ENCODE results near the gene KIF26B.

Gene KIF26B

DNA sequence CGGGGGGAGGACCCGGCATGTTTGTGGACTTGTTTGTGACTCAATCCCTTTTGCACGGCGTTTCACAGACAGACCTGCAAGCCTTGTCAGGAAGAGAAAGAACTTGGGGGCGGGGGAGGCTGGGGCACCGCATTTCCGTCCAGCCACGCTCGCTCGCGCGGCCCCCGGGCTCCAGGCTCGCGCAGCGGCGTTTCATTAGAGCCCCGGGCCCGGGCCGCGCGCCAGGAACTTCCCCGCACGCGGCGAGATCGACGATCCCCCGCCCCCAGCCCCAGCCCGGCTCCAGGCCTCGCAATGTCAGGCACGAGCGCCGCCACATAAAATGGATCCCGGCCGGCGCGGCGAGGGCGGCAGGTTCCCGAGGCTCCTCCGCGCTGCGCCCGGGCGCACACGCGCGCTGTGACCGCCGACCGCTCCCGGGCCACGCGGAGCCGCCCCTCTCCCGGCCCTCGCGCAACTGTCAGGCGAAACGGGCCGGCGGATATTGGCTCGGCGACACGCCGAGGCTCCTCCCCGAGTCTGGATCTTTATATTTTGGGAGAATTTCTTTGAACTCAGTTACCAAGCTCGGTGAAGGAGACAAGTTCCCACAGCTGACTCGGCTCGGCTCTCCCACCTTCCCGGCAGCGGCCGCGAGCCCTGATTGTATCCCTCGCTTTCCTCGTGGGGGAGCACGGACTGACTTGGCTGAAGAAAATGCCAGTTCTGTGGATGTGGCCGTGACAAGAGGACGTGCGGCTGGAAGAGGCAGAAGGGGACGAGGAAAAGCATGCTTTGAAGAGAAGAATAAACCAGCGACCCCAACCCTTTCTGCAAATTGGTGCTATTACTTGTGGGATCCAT, at the start of gene KIF26B:
Gene KIF26B (plus strand): TSS at position 557 of the 843 bp plus-strand sequence. CDS start 440 bp downstream, outside the sequence.
- Histone ChIP-seq H3K9me3 (ENCODE audit: control insufficient read depth, low read length) (peaks cover 23% of the 10 kb centered on the region), H3K4me3 (ENCODE audit: low read length) (peak within 1 kb of the TSS; percentile 83), H3K9ac (ENCODE audit: low read length) (peak within 1 kb of the TSS; percentile 77), H3K27me3 (replicated peaks; ENCODE audit: control insufficient read depth, insufficient read depth, low read length) (peaks cover 11% of the 10 kb centered on the region), H3K36me3 (ENCODE audit: control insufficient read depth, insufficient read depth, low read length, severe bottlenecking) (no peaks in the 10 kb centered on the region), H3K4me1 (ENCODE audit: control insufficient read depth, insufficient read depth, low read length) (peaks cover 17% of the 10 kb centered on the region)
- peak; percentile 82 for DNase-seq (ENCODE audit: low read depth)

GRCh38 chr1:245105042-245105441, 49.7 kb upstream of the KIF26B start:
- Histone ChIP-seq H3K36me3 (ENCODE audit: control insufficient read depth, insufficient read depth, low read length, severe bottlenecking) (no peaks in the 10 kb centered on the region), H3K4me3 (ENCODE audit: low read length) (no peak overlapping the region), H3K9me3 (ENCODE audit: control insufficient read depth, low read length) (no peaks in the 10 kb centered on the region), H3K9ac (ENCODE audit: low read length) (no peak overlapping the region), H3K4me1 (ENCODE audit: control insufficient read depth, insufficient read depth, low read length) (no peaks in the 10 kb centered on the region), H3K27me3 (replicated peaks; ENCODE audit: control insufficient read depth, insufficient read depth, low read length) (no peaks in the 10 kb centered on the region)
- no peak for DNase-seq (ENCODE audit: low read depth)

DNA sequence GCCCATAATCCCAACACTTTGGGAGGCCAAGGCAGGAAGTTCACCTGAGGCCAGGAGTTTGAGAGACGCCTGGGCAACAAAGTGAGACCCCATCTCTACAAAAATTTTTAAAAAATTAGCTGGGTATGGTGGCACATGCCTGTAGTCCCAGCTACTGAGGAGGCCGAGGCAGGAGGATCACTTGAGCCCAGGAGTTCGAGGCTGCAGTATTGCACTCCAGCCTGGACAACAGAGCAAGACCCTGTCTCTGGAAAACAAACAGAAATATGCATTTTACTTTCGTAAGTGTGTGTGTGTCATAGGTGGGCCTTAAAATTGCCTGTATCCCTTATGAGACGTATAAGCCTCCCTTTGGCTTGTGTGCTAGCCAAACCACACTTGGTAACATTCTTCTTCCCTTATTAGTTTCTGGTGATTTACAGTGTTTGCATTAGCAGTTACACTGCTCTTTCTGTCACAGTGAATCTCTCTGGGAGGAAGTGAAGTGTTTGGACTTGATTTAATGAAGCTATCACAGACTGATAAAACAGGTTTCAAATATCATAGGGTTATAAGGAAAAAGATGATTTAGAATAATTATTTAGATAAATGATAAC, 48.9 kb upstream of the KIF26B start:
- no peak for DNase-seq (ENCODE audit: low read depth)
- Histone ChIP-seq H3K27me3 (replicated peaks; ENCODE audit: control insufficient read depth, insufficient read depth, low read length) (no peaks in the 10 kb centered on the region), H3K4me1 (ENCODE audit: control insufficient read depth, insufficient read depth, low read length) (no peaks in the 10 kb centered on the region), H3K9ac (ENCODE audit: low read length) (no peak overlapping the region), H3K36me3 (ENCODE audit: control insufficient read depth, insufficient read depth, low read length, severe bottlenecking) (no peaks in the 10 kb centered on the region), H3K4me3 (ENCODE audit: low read length) (no peak overlapping the region), H3K9me3 (ENCODE audit: control insufficient read depth, low read length) (no peaks in the 10 kb centered on the region)

DNA sequence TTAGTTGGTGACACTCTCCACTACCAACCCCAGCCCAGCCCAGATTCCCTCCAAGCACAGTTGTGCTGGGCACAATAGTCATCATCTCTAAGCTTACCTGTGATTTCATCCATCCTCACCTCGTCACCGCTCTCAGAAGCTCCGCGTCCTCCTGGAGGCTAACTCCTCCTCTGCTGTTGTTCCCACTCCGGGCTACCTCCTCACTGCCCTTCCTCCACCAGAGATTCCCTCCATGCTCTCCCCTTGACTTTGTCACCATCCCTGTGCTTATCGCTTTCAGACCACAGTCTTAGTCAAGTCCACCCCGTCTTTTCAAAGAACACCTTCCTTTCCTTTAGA, 47.0 kb upstream of the KIF26B start:
- Histone ChIP-seq H3K4me1 (ENCODE audit: control insufficient read depth, insufficient read depth, low read length) (no peaks in the 10 kb centered on the region), H3K27me3 (replicated peaks; ENCODE audit: control insufficient read depth, insufficient read depth, low read length) (no peaks in the 10 kb centered on the region), H3K9ac (ENCODE audit: low read length) (no peak overlapping the region), H3K9me3 (ENCODE audit: control insufficient read depth, low read length) (no peaks in the 10 kb centered on the region), H3K36me3 (ENCODE audit: control insufficient read depth, insufficient read depth, low read length, severe bottlenecking) (no peaks in the 10 kb centered on the region), H3K4me3 (ENCODE audit: low read length) (no peak overlapping the region)
- DNase-seq (ENCODE audit: low read depth): no peak

GRCh38 chr1:245108246-245108645, 46.5 kb upstream of the KIF26B start:
- H3K9me3 ChIP-seq (ENCODE audit: control insufficient read depth, low read length): no peaks in the 10 kb centered on the region
- DNase-seq (ENCODE audit: low read depth): no peak

GRCh38 chr1:245108909-245109308, 45.9 kb upstream of the KIF26B start:
- H3K4me3 ChIP-seq (ENCODE audit: low read length): no peak overlapping the region
- no peak for DNase-seq (ENCODE audit: low read depth)
- H3K9me3 ChIP-seq (ENCODE audit: control insufficient read depth, low read length): no peaks in the 10 kb centered on the region
- H3K36me3 ChIP-seq (ENCODE audit: control insufficient read depth, insufficient read depth, low read length, severe bottlenecking): no peaks in the 10 kb centered on the region
- no peak overlapping the region for H3K9ac ChIP-seq (ENCODE audit: low read length)
- no peaks in the 10 kb centered on the region for H3K27me3 ChIP-seq (replicated peaks; ENCODE audit: control insufficient read depth, insufficient read depth, low read length)
- no peaks in the 10 kb centered on the region for H3K4me1 ChIP-seq (ENCODE audit: control insufficient read depth, insufficient read depth, low read length)

More at GRCh38 chr1:245108246-245108645, 46.5 kb upstream of the KIF26B start:
- Histone ChIP-seq H3K4me3 (ENCODE audit: low read length) (no peak overlapping the region), H3K4me1 (ENCODE audit: control insufficient read depth, insufficient read depth, low read length) (no peaks in the 10 kb centered on the region), H3K27me3 (replicated peaks; ENCODE audit: control insufficient read depth, insufficient read depth, low read length) (no peaks in the 10 kb centered on the region), H3K36me3 (ENCODE audit: control insufficient read depth, insufficient read depth, low read length, severe bottlenecking) (no peaks in the 10 kb centered on the region), H3K9ac (ENCODE audit: low read length) (no peak overlapping the region)

GRCh38 chr1:245110406-245110805, 44.4 kb upstream of the KIF26B start:
- no peaks in the 10 kb centered on the region for H3K9me3 ChIP-seq (ENCODE audit: control insufficient read depth, low read length)
- H3K27me3 ChIP-seq (replicated peaks; ENCODE audit: control insufficient read depth, insufficient read depth, low read length): no peaks in the 10 kb centered on the region
- no peak for DNase-seq (ENCODE audit: low read depth)
- no peak overlapping the region for H3K9ac ChIP-seq (ENCODE audit: low read length)
- no peaks in the 10 kb centered on the region for H3K4me1 ChIP-seq (ENCODE audit: control insufficient read depth, insufficient read depth, low read length)
- H3K36me3 ChIP-seq (ENCODE audit: control insufficient read depth, insufficient read depth, low read length, severe bottlenecking): no peaks in the 10 kb centered on the region
- no peak overlapping the region for H3K4me3 ChIP-seq (ENCODE audit: low read length)

GRCh38 chr1:245111073-245111472, 43.7 kb upstream of the KIF26B start:
- Histone ChIP-seq H3K9ac (ENCODE audit: low read length) (no peak overlapping the region), H3K4me1 (ENCODE audit: control insufficient read depth, insufficient read depth, low read length) (no peaks in the 10 kb centered on the region), H3K36me3 (ENCODE audit: control insufficient read depth, insufficient read depth, low read length, severe bottlenecking) (no peaks in the 10 kb centered on the region), H3K9me3 (ENCODE audit: control insufficient read depth, low read length) (no peaks in the 10 kb centered on the region), H3K4me3 (ENCODE audit: low read length) (no peak overlapping the region), H3K27me3 (replicated peaks; ENCODE audit: control insufficient read depth, insufficient read depth, low read length) (no peaks in the 10 kb centered on the region)
- no peak for DNase-seq (ENCODE audit: low read depth)

- DNase-seq (ENCODE audit: low read depth): no peak
- no peak overlapping the region for H3K4me3 ChIP-seq (ENCODE audit: low read length)
- H3K36me3 ChIP-seq (ENCODE audit: control insufficient read depth, insufficient read depth, low read length, severe bottlenecking): no peaks in the 10 kb centered on the region
- no peak overlapping the region for H3K9ac ChIP-seq (ENCODE audit: low read length)
- no peaks in the 10 kb centered on the region for H3K27me3 ChIP-seq (replicated peaks; ENCODE audit: control insufficient read depth, insufficient read depth, low read length)
- H3K9me3 ChIP-seq (ENCODE audit: control insufficient read depth, low read length): no peaks in the 10 kb centered on the region
- no peaks in the 10 kb centered on the region for H3K4me1 ChIP-seq (ENCODE audit: control insufficient read depth, insufficient read depth, low read length)
Observed at GRCh38 chr1:245113649-245114048, 41.1 kb upstream of the KIF26B start.

DNA sequence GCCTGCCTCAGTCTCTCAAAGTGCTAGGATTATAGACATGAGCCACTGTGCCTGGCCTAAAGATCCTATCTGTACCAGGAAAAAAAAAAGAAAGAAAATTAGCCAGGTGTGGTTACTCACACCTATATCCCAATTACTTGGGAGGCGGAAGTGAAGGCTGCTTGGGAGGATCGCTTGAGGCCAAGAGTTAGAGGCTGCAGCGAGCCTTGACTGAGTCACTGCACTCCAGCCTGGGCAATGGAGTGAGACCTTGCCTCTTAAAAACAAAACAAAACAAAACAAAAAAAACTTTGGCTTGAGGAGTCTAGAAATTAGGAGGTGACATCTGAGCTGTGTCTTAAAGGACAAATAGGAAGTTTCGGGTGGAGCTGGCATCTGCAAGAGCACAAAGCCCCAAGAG, 38.7 kb upstream of the KIF26B start:
- H3K9ac ChIP-seq (ENCODE audit: low read length): no peak overlapping the region
- no peak for DNase-seq (ENCODE audit: low read depth)
- H3K27me3 ChIP-seq (replicated peaks; ENCODE audit: control insufficient read depth, insufficient read depth, low read length): no peaks in the 10 kb centered on the region
- no peak overlapping the region for H3K4me3 ChIP-seq (ENCODE audit: low read length)
- no peaks in the 10 kb centered on the region for H3K36me3 ChIP-seq (ENCODE audit: control insufficient read depth, insufficient read depth, low read length, severe bottlenecking)
- no peaks in the 10 kb centered on the region for H3K4me1 ChIP-seq (ENCODE audit: control insufficient read depth, insufficient read depth, low read length)
- H3K9me3 ChIP-seq (ENCODE audit: control insufficient read depth, low read length): no peaks in the 10 kb centered on the region

- no peak for DNase-seq (ENCODE audit: low read depth)
- Histone ChIP-seq H3K9ac (ENCODE audit: low read length) (no peak overlapping the region), H3K9me3 (ENCODE audit: control insufficient read depth, low read length) (no peaks in the 10 kb centered on the region), H3K27me3 (replicated peaks; ENCODE audit: control insufficient read depth, insufficient read depth, low read length) (no peaks in the 10 kb centered on the region), H3K4me1 (ENCODE audit: control insufficient read depth, insufficient read depth, low read length) (no peaks in the 10 kb centered on the region), H3K4me3 (ENCODE audit: low read length) (no peak overlapping the region), H3K36me3 (ENCODE audit: control insufficient read depth, insufficient read depth, low read length, severe bottlenecking) (no peaks in the 10 kb centered on the region)
Observed at GRCh38 chr1:245116751-245117150, 38.0 kb upstream of the KIF26B start.
